GM23338 (cell line): ENCODE data around the gene YTHDC2. TPM values are rescaled to one million over a fixed set of nuclear protein-coding genes. Genes with fewer than 3 reads are reported as not detected.

Experiments used
- ATAC-seq: fragments of 200-7000 bp; cut with Tn5 transposase; 3 replicates; pipeline ENCODE4 v1.9.1; 2020
- DNase-seq: peaks from one replicate; pipeline ENCODE4 v3.0.0-alpha.2; 2015; ENCODE audit warnings: low spot score
- H2AFZ ChIP-seq: fragments of 200-600 bp; sonication (generic); 2 replicates; pipeline ENCODE4 v1.8.0; 2016; ENCODE audit warnings: antibody characterized with exemption, mild to moderate bottlenecking, moderate library complexity
- H3F3A ChIP-seq: fragments of 200-600 bp; sonication (generic); replicated peaks from 2 replicates; pipeline ENCODE4 v1.8.0; 2017; ENCODE audit warnings: antibody characterized with exemption, mixed run types, low read depth
- H3K27ac ChIP-seq: fragments of 200-600 bp; sonication (generic); 2 replicates; pipeline ENCODE4 v1.6.1; 2016; ENCODE audit warnings: low read depth
- H3K27me3 ChIP-seq: fragments of 200-600 bp; sonication (generic); 2 replicates; pipeline ENCODE4 v1.8.0; 2016; ENCODE audit warnings: mild to moderate bottlenecking, mixed run types, moderate library complexity; ENCODE audit not compliant: insufficient read depth
- H3K36me3 ChIP-seq: fragments of 200-600 bp; sonication (generic); 2 replicates; pipeline ENCODE4 v1.8.0; 2016; ENCODE audit warnings: mild to moderate bottlenecking; ENCODE audit not compliant: insufficient read depth
- H3K4me1 ChIP-seq: fragments of 200-600 bp; sonication (generic); 2 replicates; pipeline ENCODE4 v1.8.0; 2016; ENCODE audit warnings: mild to moderate bottlenecking, moderate library complexity; ENCODE audit not compliant: insufficient read depth
- H3K4me2 ChIP-seq: fragments of 200-600 bp; sonication (generic); 2 replicates; pipeline ENCODE4 v1.7.1; 2017; ENCODE audit warnings: mixed run types
- H3K4me3 ChIP-seq: fragments of 200-600 bp; sonication (generic); 2 replicates; pipeline ENCODE4 v1.6.1; 2016; ENCODE audit warnings: mixed run types
- H3K79me2 ChIP-seq: fragments of 200-600 bp; sonication (generic); replicated peaks from 2 replicates; pipeline ENCODE4 v1.8.0; 2017; ENCODE audit warnings: mild to moderate bottlenecking; ENCODE audit not compliant: insufficient read depth
- H3K9me2 ChIP-seq: fragments of 200-600 bp; sonication (generic); 2 replicates; pipeline ENCODE4 v1.8.0; 2017; ENCODE audit not compliant: insufficient read depth
- H4K20me1 ChIP-seq: fragments of 200-600 bp; sonication (generic); replicated peaks from 2 replicates; pipeline ENCODE4 v1.8.0; 2017; ENCODE audit warnings: mild to moderate bottlenecking; ENCODE audit not compliant: insufficient read depth
- H3K27ac Mint-ChIP-seq: 2 replicates; pipeline ENCODE4 v1.8.0; 2020; ENCODE audit warnings: inconsistent platforms, mild to moderate bottlenecking, moderate library complexity, mixed read lengths
- H3K27me3 Mint-ChIP-seq: 3 replicates; pipeline ENCODE4 v1.8.0; 2022; ENCODE audit warnings: low read depth, mild to moderate bottlenecking, moderate library complexity, mixed read lengths, inconsistent platforms; ENCODE audit not compliant: insufficient read depth, poor library complexity
- H3K36me3 Mint-ChIP-seq: 3 replicates; pipeline ENCODE4 v1.8.0; 2021; ENCODE audit warnings: low read depth, mild to moderate bottlenecking, inconsistent platforms, moderate library complexity, mixed read lengths
- H3K4me1 Mint-ChIP-seq: 3 replicates; pipeline ENCODE4 v1.8.0; 2020; ENCODE audit warnings: mild to moderate bottlenecking, inconsistent platforms, mixed read lengths
- H3K4me3 Mint-ChIP-seq: 3 replicates; pipeline ENCODE4 v1.8.0; 2021; ENCODE audit warnings: moderate library complexity, mild to moderate bottlenecking, inconsistent platforms, mixed read lengths
- H3K9me3 Mint-ChIP-seq: 3 replicates; pipeline ENCODE4 v1.8.0; 2020; ENCODE audit warnings: moderate library complexity, mild to moderate bottlenecking, inconsistent platforms, mixed read lengths
- CREB1 ChIP-seq: fragments of 250-450 bp; sonication (Bioruptor Pico); IDR thresholded peaks from 2 replicates; pipeline ENCODE4 v1.5.0; 2020; ENCODE audit warnings: low read depth, mild to moderate bottlenecking, moderate library complexity
- EZH2phosphoT487 ChIP-seq: fragments of 200-600 bp; sonication (generic); IDR thresholded peaks from one replicate; pipeline ENCODE4 v1.8.1; 2018; ENCODE audit warnings: antibody characterized with exemption; ENCODE audit not compliant: unreplicated experiment
- JUNB ChIP-seq: IDR thresholded peaks from one replicate; pipeline ENCODE4 v1.6.1; 2016; ENCODE audit warnings: antibody characterized with exemption; ENCODE audit not compliant: unreplicated experiment
- NANOG ChIP-seq: IDR thresholded peaks from 2 replicates; pipeline ENCODE4 v1.6.1; 2016; ENCODE audit warnings: antibody characterized with exemption, borderline replicate concordance
- POLR2AphosphoS5 ChIP-seq: IDR thresholded peaks from 2 replicates; pipeline ENCODE4 v1.6.1; 2016; ENCODE audit warnings: antibody characterized with exemption, low read depth
- STAT1 ChIP-seq: IDR thresholded peaks from one replicate; pipeline ENCODE4 v1.6.1; 2016; ENCODE audit warnings: antibody characterized with exemption; ENCODE audit not compliant: unreplicated experiment
- ZNF114 ChIP-seq: fragments of 250-450 bp; sonication (Bioruptor Pico); IDR thresholded peaks from 2 replicates; pipeline ENCODE4 v1.5.0; 2020; ENCODE audit warnings: mild to moderate bottlenecking, moderate library complexity
- ZNF331 ChIP-seq: fragments of 250-450 bp; sonication (Bioruptor Pico); IDR thresholded peaks from 2 replicates; pipeline ENCODE4 v1.5.0; 2020; ENCODE audit warnings: low read depth, mild to moderate bottlenecking, moderate library complexity
- polyA plus RNA-seq: library from polyadenylated mRNA; unstranded; fragments of >200 nt; fragmentation: Nextera tagmentation; extraction: Ambion mirVana; gene quantifications from 2 replicates; pipeline ENCODE4 v1.2.1, GENCODE V29; 2016
- total RNA-seq: library from RNA; depleted of rRNA; stranded (reverse); fragments of >200 nt; shearing (Covaris generic); gene quantifications from 2 replicates; pipeline ENCODE4 v1.2.3, GENCODE V29; 2014
- TF ChIP-seq, protein P1 (sequence below), 2 experiments: fragments of 200-600 bp in 1 of 2; sonication (generic) in 1 of 2; conservative IDR thresholded peaks; 2 replicates each; pipeline versions ENCODE4 v1.5.1 to v1.6.1; 2016 to 2017; ENCODE audit warnings: antibody characterized with exemption in 2 of 2, low read depth in 2 of 2, mild to moderate bottlenecking in 2 of 2, moderate library complexity in 1 of 2
- TF ChIP-seq, protein P2 (sequence below): IDR thresholded peaks from 2 replicates; pipeline ENCODE4 v1.6.1; 2016; ENCODE audit warnings: antibody characterized with exemption
- TF ChIP-seq, protein P3 (sequence below): fragments of 250-450 bp; sonication (Bioruptor Pico); IDR thresholded peaks from 2 replicates; pipeline ENCODE4 v1.5.0; 2020; ENCODE audit warnings: mild to moderate bottlenecking, moderate library complexity

YTHDC2 gene
- total and polyA plus RNA-seq, 2 experiments from 2014 or later, result 19.9 to 33.9 TPM

DNA sequence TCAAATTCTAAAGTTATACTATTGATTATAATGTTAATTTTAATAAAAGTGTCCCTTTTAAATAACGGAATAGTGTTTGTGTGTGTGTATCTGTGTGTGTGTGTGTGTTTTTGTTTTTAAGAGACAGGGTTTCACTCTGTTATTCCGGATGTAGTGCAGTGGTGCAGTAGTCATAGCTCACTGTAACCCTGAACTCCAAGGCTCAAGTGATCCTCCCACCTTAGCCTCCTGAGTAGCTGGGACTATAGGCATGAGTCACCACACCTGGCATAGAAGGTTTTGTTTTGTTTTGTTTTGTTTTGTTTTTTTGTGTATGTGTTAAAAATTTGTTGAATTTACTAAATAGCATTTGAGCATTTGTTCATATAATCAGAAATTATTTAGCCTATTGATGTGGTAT lies 64.6 kb downstream of the YTHDC2 start:
- no peaks in the 10 kb centered on the region; the same call in 1 of the 2 replicates for H3K9me2 ChIP-seq
- H3F3A ChIP-seq, result no peaks in the 10 kb centered on the region
- H3K36me3 ChIP-seq, result no peaks in the 10 kb centered on the region
- H3K36me3 Mint-ChIP-seq, result peaks cover 14% of the 10 kb centered on the region
- H3K4me2 ChIP-seq, result no peak overlapping the region
- no peaks in the 10 kb centered on the region for H3K4me1 ChIP-seq
- no peaks in the 10 kb centered on the region for H3K27me3 Mint-ChIP-seq
- no peak overlapping the region for H2AFZ ChIP-seq
- no peaks in the 10 kb centered on the region for H4K20me1 ChIP-seq
- H3K4me1 Mint-ChIP-seq, result no peaks in the 10 kb centered on the region
- no peaks in the 10 kb centered on the region for H3K9me3 Mint-ChIP-seq
- no peak overlapping the region for H3K4me3 ChIP-seq
- TF ChIP-seq STAT1, result no peak
- no peaks in the 10 kb centered on the region for H3K79me2 ChIP-seq
- H3K27ac Mint-ChIP-seq, result no peak overlapping the region
- H3K4me3 Mint-ChIP-seq, result no peak overlapping the region
- no peaks in the 10 kb centered on the region for H3K27me3 ChIP-seq
- DNase-seq, result no peak
- no peak overlapping the region for H3K27ac ChIP-seq
- no peak for ATAC-seq

DNA sequence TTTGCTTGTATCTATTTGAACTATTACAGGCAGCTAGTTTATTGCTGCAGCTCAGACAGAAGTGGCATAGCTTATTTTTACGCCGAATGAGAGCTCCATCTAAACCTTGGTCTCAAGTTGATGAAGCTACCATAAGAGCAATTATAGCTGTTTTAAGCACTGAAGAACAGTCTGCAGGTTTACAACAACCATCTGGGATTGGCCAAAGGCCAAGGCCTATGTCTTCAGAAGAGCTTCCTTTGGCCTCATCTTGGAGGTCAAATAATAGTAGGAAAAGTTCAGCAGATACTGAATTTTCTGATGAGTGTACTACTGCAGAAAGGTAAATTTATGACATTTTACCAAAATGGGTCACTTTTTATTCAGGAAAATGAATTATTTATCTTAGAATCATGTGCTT lies 67.9 kb downstream of the YTHDC2 start:
- DNase-seq, result no peak
- Mint-ChIP-seq H3K27ac (no peak overlapping the region), H3K36me3 (no peaks in the 10 kb centered on the region), H3K4me3 (no peak overlapping the region), H3K27me3 (no peaks in the 10 kb centered on the region), H3K9me3 (no peaks in the 10 kb centered on the region), H3K4me1 (no peaks in the 10 kb centered on the region)
- Histone ChIP-seq H3K4me1 (no peaks in the 10 kb centered on the region), H4K20me1 (no peaks in the 10 kb centered on the region), H3K27ac (no peak overlapping the region), H2AFZ (no peak overlapping the region), H3F3A (no peaks in the 10 kb centered on the region), H3K36me3 (no peaks in the 10 kb centered on the region), H3K79me2 (no peaks in the 10 kb centered on the region), H3K27me3 (no peaks in the 10 kb centered on the region), H3K4me2 (no peak overlapping the region), H3K4me3 (no peak overlapping the region), H3K9me2 (no peaks in the 10 kb centered on the region)
- ATAC-seq, result no peak
- no peak for TF ChIP-seq EZH2phosphoT487
- TF ChIP-seq, protein P1, sequence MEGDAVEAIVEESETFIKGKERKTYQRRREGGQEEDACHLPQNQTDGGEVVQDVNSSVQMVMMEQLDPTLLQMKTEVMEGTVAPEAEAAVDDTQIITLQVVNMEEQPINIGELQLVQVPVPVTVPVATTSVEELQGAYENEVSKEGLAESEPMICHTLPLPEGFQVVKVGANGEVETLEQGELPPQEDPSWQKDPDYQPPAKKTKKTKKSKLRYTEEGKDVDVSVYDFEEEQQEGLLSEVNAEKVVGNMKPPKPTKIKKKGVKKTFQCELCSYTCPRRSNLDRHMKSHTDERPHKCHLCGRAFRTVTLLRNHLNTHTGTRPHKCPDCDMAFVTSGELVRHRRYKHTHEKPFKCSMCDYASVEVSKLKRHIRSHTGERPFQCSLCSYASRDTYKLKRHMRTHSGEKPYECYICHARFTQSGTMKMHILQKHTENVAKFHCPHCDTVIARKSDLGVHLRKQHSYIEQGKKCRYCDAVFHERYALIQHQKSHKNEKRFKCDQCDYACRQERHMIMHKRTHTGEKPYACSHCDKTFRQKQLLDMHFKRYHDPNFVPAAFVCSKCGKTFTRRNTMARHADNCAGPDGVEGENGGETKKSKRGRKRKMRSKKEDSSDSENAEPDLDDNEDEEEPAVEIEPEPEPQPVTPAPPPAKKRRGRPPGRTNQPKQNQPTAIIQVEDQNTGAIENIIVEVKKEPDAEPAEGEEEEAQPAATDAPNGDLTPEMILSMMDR (conservative IDR thresholded peaks at IDR 0.05; ENCODE audit: low read depth in 2 of 2), result no peak
- TF ChIP-seq, protein P2, sequence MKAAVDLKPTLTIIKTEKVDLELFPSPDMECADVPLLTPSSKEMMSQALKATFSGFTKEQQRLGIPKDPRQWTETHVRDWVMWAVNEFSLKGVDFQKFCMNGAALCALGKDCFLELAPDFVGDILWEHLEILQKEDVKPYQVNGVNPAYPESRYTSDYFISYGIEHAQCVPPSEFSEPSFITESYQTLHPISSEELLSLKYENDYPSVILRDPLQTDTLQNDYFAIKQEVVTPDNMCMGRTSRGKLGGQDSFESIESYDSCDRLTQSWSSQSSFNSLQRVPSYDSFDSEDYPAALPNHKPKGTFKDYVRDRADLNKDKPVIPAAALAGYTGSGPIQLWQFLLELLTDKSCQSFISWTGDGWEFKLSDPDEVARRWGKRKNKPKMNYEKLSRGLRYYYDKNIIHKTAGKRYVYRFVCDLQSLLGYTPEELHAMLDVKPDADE, result no peak
- no peak for TF ChIP-seq NANOG
- TF ChIP-seq, protein P3, sequence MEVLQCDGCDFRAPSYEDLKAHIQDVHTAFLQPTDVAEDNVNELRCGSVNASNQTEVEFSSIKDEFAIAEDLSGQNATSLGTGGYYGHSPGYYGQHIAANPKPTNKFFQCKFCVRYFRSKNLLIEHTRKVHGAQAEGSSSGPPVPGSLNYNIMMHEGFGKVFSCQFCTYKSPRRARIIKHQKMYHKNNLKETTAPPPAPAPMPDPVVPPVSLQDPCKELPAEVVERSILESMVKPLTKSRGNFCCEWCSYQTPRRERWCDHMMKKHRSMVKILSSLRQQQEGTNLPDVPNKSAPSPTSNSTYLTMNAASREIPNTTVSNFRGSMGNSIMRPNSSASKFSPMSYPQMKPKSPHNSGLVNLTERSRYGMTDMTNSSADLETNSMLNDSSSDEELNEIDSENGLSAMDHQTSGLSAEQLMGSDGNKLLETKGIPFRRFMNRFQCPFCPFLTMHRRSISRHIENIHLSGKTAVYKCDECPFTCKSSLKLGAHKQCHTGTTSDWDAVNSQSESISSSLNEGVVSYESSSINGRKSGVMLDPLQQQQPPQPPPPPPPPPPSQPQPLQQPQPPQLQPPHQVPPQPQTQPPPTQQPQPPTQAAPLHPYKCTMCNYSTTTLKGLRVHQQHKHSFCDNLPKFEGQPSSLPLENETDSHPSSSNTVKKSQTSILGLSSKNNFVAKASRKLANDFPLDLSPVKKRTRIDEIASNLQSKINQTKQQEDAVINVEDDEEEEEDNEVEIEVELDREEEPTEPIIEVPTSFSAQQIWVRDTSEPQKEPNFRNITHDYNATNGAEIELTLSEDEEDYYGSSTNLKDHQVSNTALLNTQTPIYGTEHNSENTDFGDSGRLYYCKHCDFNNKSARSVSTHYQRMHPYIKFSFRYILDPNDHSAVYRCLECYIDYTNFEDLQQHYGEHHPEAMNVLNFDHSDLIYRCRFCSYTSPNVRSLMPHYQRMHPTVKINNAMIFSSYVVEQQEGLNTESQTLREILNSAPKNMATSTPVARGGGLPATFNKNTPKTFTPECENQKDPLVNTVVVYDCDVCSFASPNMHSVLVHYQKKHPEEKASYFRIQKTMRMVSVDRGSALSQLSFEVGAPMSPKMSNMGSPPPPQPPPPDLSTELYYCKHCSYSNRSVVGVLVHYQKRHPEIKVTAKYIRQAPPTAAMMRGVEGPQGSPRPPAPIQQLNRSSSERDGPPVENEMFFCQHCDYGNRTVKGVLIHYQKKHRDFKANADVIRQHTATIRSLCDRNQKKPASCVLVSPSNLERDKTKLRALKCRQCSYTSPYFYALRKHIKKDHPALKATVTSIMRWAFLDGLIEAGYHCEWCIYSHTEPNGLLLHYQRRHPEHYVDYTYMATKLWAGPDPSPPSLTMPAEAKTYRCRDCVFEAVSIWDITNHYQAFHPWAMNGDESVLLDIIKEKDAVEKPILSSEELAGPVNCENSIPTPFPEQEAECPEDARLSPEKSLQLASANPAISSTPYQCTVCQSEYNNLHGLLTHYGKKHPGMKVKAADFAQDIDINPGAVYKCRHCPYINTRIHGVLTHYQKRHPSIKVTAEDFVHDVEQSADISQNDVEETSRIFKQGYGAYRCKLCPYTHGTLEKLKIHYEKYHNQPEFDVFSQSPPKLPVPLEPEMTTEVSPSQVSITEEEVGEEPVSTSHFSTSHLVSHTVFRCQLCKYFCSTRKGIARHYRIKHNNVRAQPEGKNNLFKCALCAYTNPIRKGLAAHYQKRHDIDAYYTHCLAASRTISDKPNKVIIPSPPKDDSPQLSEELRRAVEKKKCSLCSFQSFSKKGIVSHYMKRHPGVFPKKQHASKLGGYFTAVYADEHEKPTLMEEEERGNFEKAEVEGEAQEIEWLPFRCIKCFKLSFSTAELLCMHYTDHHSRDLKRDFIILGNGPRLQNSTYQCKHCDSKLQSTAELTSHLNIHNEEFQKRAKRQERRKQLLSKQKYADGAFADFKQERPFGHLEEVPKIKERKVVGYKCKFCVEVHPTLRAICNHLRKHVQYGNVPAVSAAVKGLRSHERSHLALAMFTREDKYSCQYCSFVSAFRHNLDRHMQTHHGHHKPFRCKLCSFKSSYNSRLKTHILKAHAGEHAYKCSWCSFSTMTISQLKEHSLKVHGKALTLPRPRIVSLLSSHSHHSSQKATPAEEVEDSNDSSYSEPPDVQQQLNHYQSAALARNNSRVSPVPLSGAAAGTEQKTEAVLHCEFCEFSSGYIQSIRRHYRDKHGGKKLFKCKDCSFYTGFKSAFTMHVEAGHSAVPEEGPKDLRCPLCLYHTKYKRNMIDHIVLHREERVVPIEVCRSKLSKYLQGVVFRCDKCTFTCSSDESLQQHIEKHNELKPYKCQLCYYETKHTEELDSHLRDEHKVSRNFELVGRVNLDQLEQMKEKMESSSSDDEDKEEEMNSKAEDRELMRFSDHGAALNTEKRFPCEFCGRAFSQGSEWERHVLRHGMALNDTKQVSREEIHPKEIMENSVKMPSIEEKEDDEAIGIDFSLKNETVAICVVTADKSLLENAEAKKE (CRISPR knock-in tag), result no peak
- no peak for TF ChIP-seq JUNB
- no peak for TF ChIP-seq ZNF331 (CRISPR knock-in tag)
- TF ChIP-seq POLR2AphosphoS5, result no peak
- no peak for TF ChIP-seq CREB1 (CRISPR knock-in tag)
- TF ChIP-seq STAT1, result no peak
- no peak for TF ChIP-seq ZNF114 (CRISPR knock-in tag)
